ACC112 (cell line): ENCODE results near the gene ZNF524.

Source experiments
- H2AFZ ChIP-seq: fragments of 200-600 bp; sonication (generic); one replicate; pipeline ENCODE4 v1.6.0; 2017; ENCODE audit warnings: antibody characterized with exemption, low read length; ENCODE audit not compliant: unreplicated experiment
- H3K27ac ChIP-seq: fragments of 200-600 bp; sonication (generic); 2 replicates; pipeline ENCODE4 v1.5.1; 2014; ENCODE audit warnings: low read depth, mild to moderate bottlenecking, antibody characterized with exemption, low read length, moderate library complexity
- H3K27me3 ChIP-seq: fragments of 200-600 bp; sonication (generic); 2 replicates; pipeline ENCODE4 v1.6.1; 2014; ENCODE audit warnings: mild to moderate bottlenecking, antibody characterized with exemption, low read length, moderate library complexity, mixed read lengths; ENCODE audit not compliant: insufficient read depth
- H3K36me3 ChIP-seq: fragments of 200-600 bp; sonication (generic); 2 replicates; pipeline ENCODE4 v1.6.1; 2016; ENCODE audit warnings: mild to moderate bottlenecking, antibody characterized with exemption, low read length, moderate library complexity, mixed read lengths; ENCODE audit not compliant: insufficient read depth
- H3K4me1 ChIP-seq: fragments of 200-600 bp; sonication (generic); one replicate; pipeline ENCODE4 v1.6.1; 2016; ENCODE audit warnings: low read length, mixed read lengths; ENCODE audit not compliant: insufficient read depth, unreplicated experiment, control insufficient read depth
- H3K4me3 ChIP-seq: fragments of 200-600 bp; sonication (generic); 2 replicates; pipeline ENCODE4 v1.5.1; 2014; ENCODE audit warnings: mild to moderate bottlenecking, low read depth, low read length
- H3K79me2 ChIP-seq: fragments of 200-600 bp; sonication (generic); one replicate; pipeline ENCODE4 v1.6.0; 2016; ENCODE audit warnings: low read length; ENCODE audit not compliant: control insufficient read depth, unreplicated experiment, insufficient read depth

ZNF524 gene

GRCh38 chr19:55611983-55612645 is 12.0 kb downstream of the ZNF524 start:
- Histone ChIP-seq H3K36me3 (peaks cover 10% of the 10 kb centered on the region; the same call in 1 of the 2 replicates), H3K4me1 (no peaks in the 10 kb centered on the region), H3K4me3 (no peak overlapping the region), H3K79me2 (peaks cover 20% of the 10 kb centered on the region), H2AFZ (no peak overlapping the region), H3K27ac (no peak overlapping the region), H3K27me3 (no peaks in the 10 kb centered on the region)

- H3K27me3 ChIP-seq = no peaks in the 10 kb centered on the region
- peaks cover 10% of the 10 kb centered on the region; the same call in 1 of the 2 replicates for H3K36me3 ChIP-seq
- H3K27ac ChIP-seq = no peak overlapping the region
Observed at GRCh38 chr19:55613396-55613795, 13.3 kb downstream of the ZNF524 start.

GRCh38 chr19:55613930-55614710 is 14.0 kb downstream of the ZNF524 start:
- Histone ChIP-seq H3K36me3 (peaks cover 9% of the 10 kb centered on the region; the same call in 1 of the 2 replicates), H3K4me3 (no peak overlapping the region), H3K27ac (no peak overlapping the region), H3K27me3 (no peaks in the 10 kb centered on the region), H2AFZ (no peak overlapping the region), H3K4me1 (no peaks in the 10 kb centered on the region), H3K79me2 (peaks cover 11% of the 10 kb centered on the region)

More at GRCh38 chr19:55613396-55613795, 13.3 kb downstream of the ZNF524 start:
- Histone ChIP-seq H3K79me2 (peaks cover 11% of the 10 kb centered on the region), H3K4me3 (no peak overlapping the region), H3K4me1 (no peaks in the 10 kb centered on the region), H2AFZ (no peak overlapping the region)

GRCh38 chr19:55614711-55615542 is 14.8 kb downstream of the ZNF524 start:
- Histone ChIP-seq H3K4me3 (no peak overlapping the region), H3K27ac (no peak overlapping the region), H2AFZ (no peak overlapping the region), H3K36me3 (peaks cover 1% of the 10 kb centered on the region; the same call in 1 of the 2 replicates), H3K27me3 (no peaks in the 10 kb centered on the region), H3K4me1 (no peaks in the 10 kb centered on the region), H3K79me2 (peaks cover 10% of the 10 kb centered on the region)

- Histone ChIP-seq H3K4me3 (no peak overlapping the region), H2AFZ (no peak overlapping the region), H3K36me3 (no peaks in the 10 kb centered on the region), H3K27me3 (no peaks in the 10 kb centered on the region), H3K27ac (no peak overlapping the region), H3K79me2 (peaks cover 7% of the 10 kb centered on the region), H3K4me1 (no peaks in the 10 kb centered on the region)
Observed at GRCh38 chr19:55615543-55616394, 15.7 kb downstream of the ZNF524 start.

GRCh38 chr19:55616395-55616875 is 16.3 kb downstream of the ZNF524 start:
- H3K79me2 ChIP-seq = peaks cover 3% of the 10 kb centered on the region
- H3K27me3 ChIP-seq = no peaks in the 10 kb centered on the region
- H3K36me3 ChIP-seq = no peaks in the 10 kb centered on the region
- no peak overlapping the region for H2AFZ ChIP-seq
- H3K4me1 ChIP-seq = no peaks in the 10 kb centered on the region
- H3K4me3 ChIP-seq = no peak overlapping the region
- H3K27ac ChIP-seq = no peak overlapping the region

- Histone ChIP-seq H3K27ac (no peak overlapping the region), H3K27me3 (no peaks in the 10 kb centered on the region), H3K4me1 (no peaks in the 10 kb centered on the region), H2AFZ (no peak overlapping the region), H3K4me3 (no peak overlapping the region), H3K79me2 (no peaks in the 10 kb centered on the region), H3K36me3 (no peaks in the 10 kb centered on the region)
Observed at GRCh38 chr19:55617426-55617825, 17.3 kb downstream of the ZNF524 start.

GRCh38 chr19:55618426-55618825 is 18.3 kb downstream of the ZNF524 start:
- Histone ChIP-seq H3K27me3 (no peaks in the 10 kb centered on the region), H3K36me3 (no peaks in the 10 kb centered on the region), H3K4me1 (no peaks in the 10 kb centered on the region), H3K79me2 (no peaks in the 10 kb centered on the region), H2AFZ (no peak overlapping the region), H3K4me3 (no peak overlapping the region), H3K27ac (no peak overlapping the region)

- Histone ChIP-seq H3K27me3 (no peaks in the 10 kb centered on the region), H3K4me1 (no peaks in the 10 kb centered on the region), H2AFZ (no peak overlapping the region), H3K36me3 (no peaks in the 10 kb centered on the region), H3K79me2 (no peaks in the 10 kb centered on the region), H3K4me3 (no peak overlapping the region), H3K27ac (no peak overlapping the region)
Observed at GRCh38 chr19:55619286-55619685, 19.2 kb downstream of the ZNF524 start.
